ENCODE measurements around the gene UBALD2. TPM values are rescaled to one million over a fixed set of nuclear protein-coding genes. Genes with fewer than 3 reads are reported as not detected.
"Not testable (repeated sequence)": the region's sequence is repeated elsewhere in the genome, so short reads cannot be mapped to it uniquely, and the experiment has no call there.

Gene UBALD2
- total RNA-seq, 1 experiment from 2014 or later: 30.3 TPM

DNA sequence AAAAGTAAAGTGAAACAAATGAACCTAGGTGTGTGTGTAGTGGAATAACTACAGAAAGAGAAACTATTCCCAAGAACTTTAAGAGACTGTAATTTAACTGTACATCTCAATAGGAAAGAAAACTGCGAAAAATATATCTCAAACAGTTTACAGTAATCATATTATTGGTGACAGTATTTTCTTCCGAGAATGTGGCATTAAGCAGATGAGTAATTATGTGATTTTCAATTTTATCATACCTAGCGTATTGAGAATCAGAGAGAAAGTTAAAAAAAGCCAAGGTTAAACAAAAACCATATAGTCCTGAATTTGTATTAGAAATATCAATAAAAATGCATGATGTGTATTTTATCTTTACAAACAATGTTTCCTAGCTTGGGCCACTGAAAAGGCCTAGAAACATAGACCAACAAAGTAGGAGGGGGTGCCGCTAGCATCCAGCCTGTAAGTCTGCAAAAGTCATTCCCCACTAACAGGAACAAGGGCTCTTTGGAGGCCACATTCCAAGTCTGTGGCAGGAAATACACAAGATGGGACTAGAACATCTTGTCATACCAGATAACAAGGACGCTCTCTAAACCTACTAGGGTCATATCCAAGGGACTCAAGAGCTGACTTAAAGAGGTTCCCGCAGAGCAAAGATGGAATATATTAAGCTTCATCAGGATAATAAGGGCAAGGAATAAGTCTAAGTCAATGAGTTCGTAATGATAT, 45.3 kb upstream of the UBALD2 start (continued):
- no peak for TF ChIP-seq NFE2L1 (CRISPR knock-in tag; IDR thresholded peaks at IDR 0.05)
- TF ChIP-seq, protein P1, sequence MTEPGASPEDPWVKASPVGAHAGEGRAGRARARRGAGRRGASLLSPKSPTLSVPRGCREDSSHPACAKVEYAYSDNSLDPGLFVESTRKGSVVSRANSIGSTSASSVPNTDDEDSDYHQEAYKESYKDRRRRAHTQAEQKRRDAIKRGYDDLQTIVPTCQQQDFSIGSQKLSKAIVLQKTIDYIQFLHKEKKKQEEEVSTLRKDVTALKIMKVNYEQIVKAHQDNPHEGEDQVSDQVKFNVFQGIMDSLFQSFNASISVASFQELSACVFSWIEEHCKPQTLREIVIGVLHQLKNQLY (CRISPR knock-in tag; IDR thresholded peaks at IDR 0.05): no peak
- TF ChIP-seq NR2C2 (CRISPR knock-in tag; IDR thresholded peaks at IDR 0.05): no peak
- TF ChIP-seq USF1 (CRISPR knock-in tag; IDR thresholded peaks at IDR 0.05): no peak
- TF ChIP-seq SP1 (CRISPR knock-in tag; conservative IDR thresholded peaks at IDR 0.05): no peak
- no peak for TF ChIP-seq ZNF396 (CRISPR knock-in tag; IDR thresholded peaks at IDR 0.05; ENCODE audit: borderline replicate concordance)
- no peak for TF ChIP-seq ZBTB21 (CRISPR knock-in tag; IDR thresholded peaks at IDR 0.05; ENCODE audit: borderline replicate concordance)
- no peak for TF ChIP-seq ZNF138 (CRISPR knock-in tag; conservative IDR thresholded peaks at IDR 0.05)
- TF ChIP-seq CBFB (CRISPR knock-in tag; IDR thresholded peaks at IDR 0.05; ENCODE audit: low read depth): no peak
- TF ChIP-seq JUN (CRISPR knock-in tag; IDR thresholded peaks at IDR 0.05): no peak
- TF ChIP-seq ELF4 (CRISPR knock-in tag; IDR thresholded peaks at IDR 0.05; ENCODE audit: low read depth): no peak
- TF ChIP-seq, protein P2, sequence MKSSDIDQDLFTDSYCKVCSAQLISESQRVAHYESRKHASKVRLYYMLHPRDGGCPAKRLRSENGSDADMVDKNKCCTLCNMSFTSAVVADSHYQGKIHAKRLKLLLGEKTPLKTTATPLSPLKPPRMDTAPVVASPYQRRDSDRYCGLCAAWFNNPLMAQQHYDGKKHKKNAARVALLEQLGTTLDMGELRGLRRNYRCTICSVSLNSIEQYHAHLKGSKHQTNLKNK (CRISPR knock-in tag; IDR thresholded peaks at IDR 0.05): no peak

DNA sequence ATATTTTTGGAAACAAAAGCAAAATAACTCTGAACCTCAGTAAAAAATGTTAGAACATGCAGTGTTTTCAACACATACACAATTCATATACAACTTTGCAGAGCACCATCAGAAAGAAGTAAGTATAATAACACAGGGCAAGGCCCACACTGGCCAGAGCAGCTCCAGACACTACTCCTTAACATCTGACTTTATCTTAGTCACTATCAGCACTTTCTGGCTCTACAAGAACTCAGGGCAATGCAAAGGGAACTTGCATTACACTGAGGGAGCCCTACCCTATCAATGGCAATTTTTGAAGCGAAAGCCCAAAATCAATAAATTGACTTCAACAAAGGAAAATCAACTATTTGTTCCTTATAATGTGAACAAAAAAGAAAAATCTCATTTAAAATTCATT, 41.3 kb upstream of the UBALD2 start:
- no peaks in the 10 kb centered on the region for H3K36me3 Mint-ChIP-seq
- no peak overlapping the region for H3K27ac Mint-ChIP-seq
- TF ChIP-seq ZNF416 (CRISPR knock-in tag; IDR thresholded peaks at IDR 0.05) (no peak), NFATC4 (CRISPR knock-in tag; IDR thresholded peaks at IDR 0.05) (no peak), ZNF232 (CRISPR knock-in tag; IDR thresholded peaks at IDR 0.05) (no peak), SMAD3 (CRISPR knock-in tag; IDR thresholded peaks at IDR 0.05; ENCODE audit: borderline replicate concordance) (no peak), HMGA2 (CRISPR knock-in tag; IDR thresholded peaks at IDR 0.05) (no peak), ATF6 (CRISPR knock-in tag; IDR thresholded peaks at IDR 0.05) (no peak)
- TF ChIP-seq, protein P3, sequence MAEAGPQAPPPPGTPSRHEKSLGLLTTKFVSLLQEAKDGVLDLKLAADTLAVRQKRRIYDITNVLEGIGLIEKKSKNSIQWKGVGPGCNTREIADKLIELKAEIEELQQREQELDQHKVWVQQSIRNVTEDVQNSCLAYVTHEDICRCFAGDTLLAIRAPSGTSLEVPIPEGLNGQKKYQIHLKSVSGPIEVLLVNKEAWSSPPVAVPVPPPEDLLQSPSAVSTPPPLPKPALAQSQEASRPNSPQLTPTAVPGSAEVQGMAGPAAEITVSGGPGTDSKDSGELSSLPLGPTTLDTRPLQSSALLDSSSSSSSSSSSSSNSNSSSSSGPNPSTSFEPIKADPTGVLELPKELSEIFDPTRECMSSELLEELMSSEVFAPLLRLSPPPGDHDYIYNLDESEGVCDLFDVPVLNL (CRISPR knock-in tag; IDR thresholded peaks at IDR 0.05; ENCODE audit: borderline replicate concordance, low read depth): no peak
- TF ChIP-seq, protein P4, sequence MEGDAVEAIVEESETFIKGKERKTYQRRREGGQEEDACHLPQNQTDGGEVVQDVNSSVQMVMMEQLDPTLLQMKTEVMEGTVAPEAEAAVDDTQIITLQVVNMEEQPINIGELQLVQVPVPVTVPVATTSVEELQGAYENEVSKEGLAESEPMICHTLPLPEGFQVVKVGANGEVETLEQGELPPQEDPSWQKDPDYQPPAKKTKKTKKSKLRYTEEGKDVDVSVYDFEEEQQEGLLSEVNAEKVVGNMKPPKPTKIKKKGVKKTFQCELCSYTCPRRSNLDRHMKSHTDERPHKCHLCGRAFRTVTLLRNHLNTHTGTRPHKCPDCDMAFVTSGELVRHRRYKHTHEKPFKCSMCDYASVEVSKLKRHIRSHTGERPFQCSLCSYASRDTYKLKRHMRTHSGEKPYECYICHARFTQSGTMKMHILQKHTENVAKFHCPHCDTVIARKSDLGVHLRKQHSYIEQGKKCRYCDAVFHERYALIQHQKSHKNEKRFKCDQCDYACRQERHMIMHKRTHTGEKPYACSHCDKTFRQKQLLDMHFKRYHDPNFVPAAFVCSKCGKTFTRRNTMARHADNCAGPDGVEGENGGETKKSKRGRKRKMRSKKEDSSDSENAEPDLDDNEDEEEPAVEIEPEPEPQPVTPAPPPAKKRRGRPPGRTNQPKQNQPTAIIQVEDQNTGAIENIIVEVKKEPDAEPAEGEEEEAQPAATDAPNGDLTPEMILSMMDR (IDR thresholded peaks at IDR 0.05): no peak
- H3K4me1 Mint-ChIP-seq: peaks cover 5% of the 10 kb centered on the region
- H3K27me3 Mint-ChIP-seq (ENCODE audit: low read depth): no peaks in the 10 kb centered on the region
- H3K4me3 Mint-ChIP-seq: no peak overlapping the region
- ChIA-PET POLR2A (no interaction called here), CTCF (no interaction called here)
- DNase-seq (ENCODE audit: low spot score) (no peak), ATAC-seq (no peak)
- H3K9me3 Mint-ChIP-seq: no peaks in the 10 kb centered on the region

DNA sequence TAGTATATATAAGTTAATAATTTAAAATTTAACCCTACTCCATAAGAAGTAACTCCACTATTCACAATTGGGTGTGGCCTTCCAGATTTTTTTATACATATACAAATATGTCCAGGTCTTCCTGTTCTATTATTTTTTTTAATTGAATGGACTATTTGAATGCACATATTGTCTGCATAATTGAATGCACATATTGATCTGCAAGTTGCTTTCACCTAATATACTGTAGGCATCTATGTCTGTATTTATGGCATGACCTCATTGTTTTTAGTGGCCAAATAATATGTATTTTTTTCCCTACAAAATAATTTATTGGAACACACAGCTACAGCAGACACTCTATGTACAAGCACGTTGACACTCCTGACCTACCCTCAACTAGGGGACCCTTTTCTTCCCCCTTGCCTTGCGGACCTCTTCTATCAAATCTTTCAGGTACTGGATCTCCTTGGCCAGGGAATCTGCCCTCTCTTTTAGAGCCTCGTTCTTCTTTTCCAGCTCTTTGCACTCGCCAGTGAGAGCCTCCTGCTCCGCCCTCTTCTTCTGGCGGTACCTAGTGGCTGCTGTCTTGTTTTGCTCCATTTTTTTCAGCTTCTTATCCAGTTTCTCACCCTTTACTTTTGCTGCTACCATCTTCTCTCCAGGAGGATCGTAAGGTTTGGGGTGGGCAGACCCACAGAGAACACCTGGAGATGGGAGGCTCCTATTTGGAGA, 39.6 kb upstream of the UBALD2 start:
- H3K9me3 Mint-ChIP-seq; POLR2A ChIA-PET; H3K27me3 Mint-ChIP-seq (ENCODE audit: low read depth); H3K36me3 Mint-ChIP-seq; DNase-seq (ENCODE audit: low spot score); H3K4me1 Mint-ChIP-seq; H3K27ac Mint-ChIP-seq; ATAC-seq; H3K4me3 Mint-ChIP-seq; CTCF ChIA-PET: not testable (repeated sequence)

DNA sequence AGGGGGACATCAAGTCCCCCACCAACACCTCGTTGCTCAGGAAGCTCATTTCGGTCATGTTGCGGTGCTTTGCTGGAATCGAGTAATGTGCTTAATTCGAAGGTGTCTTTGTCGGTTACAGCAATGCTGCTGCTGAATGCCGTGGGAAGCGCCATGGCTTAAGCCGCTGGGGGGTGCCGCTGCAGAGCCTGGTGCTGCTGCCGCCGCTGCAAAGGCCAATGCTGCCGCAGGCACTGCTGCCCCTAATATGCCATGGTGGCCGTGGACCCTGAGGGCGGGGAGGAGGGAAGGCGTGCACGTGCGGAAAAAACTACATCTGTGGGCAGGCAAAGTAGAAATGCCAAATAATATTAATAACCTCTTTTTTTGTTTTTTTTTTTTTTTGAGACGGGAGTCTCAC, 38.4 kb upstream of the UBALD2 start:
- CTCF ChIA-PET; H3K4me1 Mint-ChIP-seq; H3K27ac Mint-ChIP-seq; H3K36me3 Mint-ChIP-seq; H3K4me3 Mint-ChIP-seq; H3K9me3 Mint-ChIP-seq; ATAC-seq; DNase-seq (ENCODE audit: low spot score); H3K27me3 Mint-ChIP-seq (ENCODE audit: low read depth); POLR2A ChIA-PET: not testable (repeated sequence)
